Epithelial cell of esophagus (primary cell): Measurements from ENCODE around the gene USP34.

ENCODE experiments used
- DNase-seq: peaks from one replicate; pipeline ENCODE4 v3.0.0; 2010; ENCODE audit warnings: low read depth
- H3K4me3 ChIP-seq: 2 replicates; pipeline ENCODE4 v1.5.1; 2011; ENCODE audit warnings: mild to moderate bottlenecking, low read length, control low read depth
- CTCF ChIP-seq: IDR thresholded peaks from 2 replicates; pipeline ENCODE4 v1.5.1; 2011; ENCODE audit warnings: low read depth, mild to moderate bottlenecking, low read length, control low read depth, inconsistent platforms; ENCODE audit not compliant: insufficient read depth; ENCODE audit errors: missing control alignments

Gene USP34

GRCh38 chr2:61368687-61369665, 101.9 kb downstream of the USP34 start:
- H3K4me3 ChIP-seq = no peak overlapping the region
- TF ChIP-seq CTCF = no peak
- no peak for DNase-seq

GRCh38 chr2:61367177-61367576, 103.7 kb downstream of the USP34 start:
- no peak for DNase-seq
- H3K4me3 ChIP-seq = no peak overlapping the region
- no peak for TF ChIP-seq CTCF

GRCh38 chr2:61363580-61363979, 107.3 kb downstream of the USP34 start:
- DNase-seq = no peak
- no peak overlapping the region for H3K4me3 ChIP-seq
- TF ChIP-seq CTCF = no peak

GRCh38 chr2:61362873-61363272, 108.0 kb downstream of the USP34 start:
- DNase-seq = no peak
- TF ChIP-seq CTCF = no peak
- H3K4me3 ChIP-seq = no peak overlapping the region

GRCh38 chr2:61361068-61361467, 109.8 kb downstream of the USP34 start:
- no peak for DNase-seq
- no peak overlapping the region for H3K4me3 ChIP-seq
- no peak for TF ChIP-seq CTCF

GRCh38 chr2:61359058-61359457, 111.8 kb downstream of the USP34 start:
- TF ChIP-seq CTCF = no peak
- H3K4me3 ChIP-seq = no peak overlapping the region
- DNase-seq = no peak
